GM12878 (cell line): ENCODE measurements around the gene ELF2. TPM values are rescaled to one million over a fixed set of nuclear protein-coding genes. Genes with fewer than 3 reads are reported as not detected.

Experiments used
- ZBTB11 ChIP-seq: fragments of 450-650 bp; formaldehyde crosslinking; IDR thresholded peaks from 2 replicates; pipeline ENCODE4 v1.5.0; 2022; ENCODE audit warnings: mild to moderate bottlenecking, missing genetic modification characterization
- ZBTB4 ChIP-seq: fragments of 450-650 bp; formaldehyde crosslinking; IDR thresholded peaks from 2 replicates; pipeline ENCODE4 v1.4.0; 2022; ENCODE audit warnings: mild to moderate bottlenecking, moderate library complexity
- polyA plus RNA-seq, 11 experiments: library from polyadenylated mRNA; depleted of rRNA in 4 of 11; unstranded in 6 of 11; stranded (reverse) in 5 of 11; fragments of >200 nt; fragmentation: Nextera tagmentation in 4 of 11; fragmentation: Illumina TruSeq in 1 of 11; extraction: Ambion mirVana in 4 of 11; extraction: Trizol in 1 of 11; gene quantifications; 1 replicate in 1 of 11; 2 replicates in 10 of 11; pipeline versions ENCODE4 v1.2.1 to v1.2.3, GENCODE V29; 2011 to 2016; ENCODE audit warnings: inconsistent platforms in 2 of 11, missing spikeins in 2 of 11, low read depth in 1 of 11
- total RNA-seq, 4 experiments: library from RNA; depleted of rRNA in 3 of 4; stranded (reverse); fragments of >200 nt in 3 of 4; fragmentation: Illumina TruSeq in 1 of 4; extraction: Trizol in 1 of 4; gene quantifications; 2 replicates each; pipeline versions ENCODE4 v1.2.1 to v1.2.3, GENCODE V29; 2013 to 2021

ELF2 gene
- total and polyA plus RNA-seq, 10 of the 15 experiments (the other 5 are each of a cell fraction or from before 2014, with no cell fraction given) = 10.5 to 30.1 (median 20.5) TPM

- no peak for TF ChIP-seq ZBTB11 (CRISPR knock-in tag)
- TF ChIP-seq ZBTB4 (CRISPR knock-in tag) = no peak
These were observed 156.6 kb downstream of the ELF2 start (continued) for GRCh38 chr4:139020384-139020783.
